Esophagus squamous epithelium (tissue), 4 donors: ENCODE data around the gene CBFA2T3.

ENCODE experiments used
- CTCF ChIP-seq, 6 experiments: fragments of 450-650 bp in 4 of 6; fragments of 200-600 bp in 2 of 6; sonication (generic) in 2 of 6; IDR thresholded peaks; one replicate each; pipeline ENCODE4 v1.5.1; 2016 to 2019; ENCODE audit warnings: antibody characterized with exemption in 6 of 6, mild to moderate bottlenecking in 4 of 6, moderate library complexity in 4 of 6
- POLR2A ChIP-seq, 4 donors: fragments of 450-650 bp; IDR thresholded peaks; one replicate each; pipeline ENCODE4 v1.6.1; 2017; ENCODE audit warnings: antibody characterized with exemption in 4 of 4, mild to moderate bottlenecking in 4 of 4, moderate library complexity in 3 of 4

GRCh38 chr16:89011909-89012621 lies 35.1 kb upstream of the CBFA2T3 start:
- TF ChIP-seq CTCF (IDR thresholded peaks at IDR 0.05) (no peak), POLR2A (IDR thresholded peaks at IDR 0.05) (no peak)
